HepG2 (cell line): ENCODE data around the gene ACAT2. TPM values are rescaled to one million over a fixed set of nuclear protein-coding genes. Genes with fewer than 3 reads are reported as not detected.
A peak's percentile ranks its signal among the peaks of the same experiment; 100 is the strongest.

Experiments
- ATAC-seq: fragments of 200-7000 bp; cut with Tn5 transposase; 3 replicates; pipeline ENCODE4 v1.9.1; 2020; ENCODE audit warnings: mild to moderate bottlenecking, moderate library complexity
- BruUV-seq: library from RNA; stranded (reverse); fragments of 400-500 nt; replicated peaks from 2 replicates; lab custom pipeline; 2021; lab: Mats Ljungman, UMichigan
- CTCF ChIA-PET: fragments of 300-600 bp; formaldehyde crosslinking; extraction: SDS; loops from one replicate; lab custom pipeline; 2021; ENCODE audit warnings: low total read pairs, inconsistent platforms, low intra/inter-chr PET ratio; lab: Yijun Ruan, JAX
- POLR2A ChIA-PET: fragments of 350-600 bp; sonication (Branson Sonifier 250); formaldehyde crosslinking; loops from one replicate; lab custom pipeline; 2020; ENCODE audit warnings: antibody characterized with exemption, inconsistent platforms; lab: Yijun Ruan, JAX
- DNase-seq: peaks from one replicate; pipeline ENCODE4 v3.0.0-alpha.2; 2015; ENCODE audit warnings: low spot score
- FAIRE-seq: peaks from 3 replicates; lab custom pipeline; 2011; peaks lifted over from hg19 to GRCh38; lab: Jason Lieb, UNC
- H2AFZ ChIP-seq: one replicate; pipeline ENCODE4 v1.6.1; 2011; ENCODE audit warnings: low read length, inconsistent platforms
- H3K27ac ChIP-seq: fragments of 300-600 bp; 3 replicates; pipeline ENCODE4 v1.8.0; 2011; ENCODE audit warnings: mixed run types, mild to moderate bottlenecking, mixed read lengths, low read length, inconsistent platforms; ENCODE audit not compliant: insufficient read depth; ENCODE audit errors: extremely low read length
- H3K27me3 ChIP-seq, 2 experiments: fragments of 200-600 bp in 1 of 2; 2 replicates in 1 of 2; 3 replicates in 1 of 2; pipeline versions ENCODE4 v1.6.0 to v1.8.0; 2011; ENCODE audit warnings: low read length in 2 of 2, mild to moderate bottlenecking in 2 of 2, moderate library complexity in 2 of 2, inconsistent platforms in 1 of 2; ENCODE audit not compliant: insufficient read depth in 2 of 2, control insufficient read depth in 1 of 2
- H3K36me3 ChIP-seq, 2 experiments: fragments of 200-600 bp in 1 of 2; replicated peaks in 1 of 2; 2 replicates in 1 of 2; 3 replicates in 1 of 2; pipeline versions ENCODE4 v1.5.1 to v1.8.0; 2011; ENCODE audit warnings: low read length in 2 of 2, inconsistent platforms in 1 of 2; ENCODE audit not compliant: insufficient read depth in 2 of 2, control insufficient read depth in 1 of 2
- H3K4me1 ChIP-seq: 2 replicates; pipeline ENCODE4 v1.5.1; 2012; ENCODE audit warnings: low read length, inconsistent platforms; ENCODE audit not compliant: insufficient read depth
- H3K4me2 ChIP-seq: 2 replicates; pipeline ENCODE4 v1.6.0; 2011; ENCODE audit warnings: low read depth, low read length, inconsistent platforms
- H3K4me3 ChIP-seq, 3 experiments: fragments of 200-600 bp in 1 of 3; sonication (generic), shearing (Covaris generic) in 1 of 3; replicated peaks in 1 of 3; 2 replicates each; pipeline ENCODE4 v1.5.1; 2011 to 2016; ENCODE audit warnings: low read length in 3 of 3, inconsistent platforms in 2 of 3, low read depth in 2 of 3, mild to moderate bottlenecking in 2 of 3, control low read depth in 1 of 3, mixed read lengths in 1 of 3; ENCODE audit not compliant: insufficient read depth in 1 of 3
- H3K79me2 ChIP-seq: one replicate; pipeline ENCODE4 v1.6.1; 2011; ENCODE audit warnings: low read length, inconsistent platforms; ENCODE audit not compliant: insufficient read depth
- H3K9ac ChIP-seq: 2 replicates; pipeline ENCODE4 v1.6.0; 2011; ENCODE audit warnings: mild to moderate bottlenecking, low read depth, low read length, inconsistent platforms; ENCODE audit not compliant: insufficient read depth
- H3K9me3 ChIP-seq: 2 replicates; pipeline ENCODE4 v1.5.1; 2012; ENCODE audit warnings: mild to moderate bottlenecking, low read length
- H4K20me1 ChIP-seq: 2 replicates; pipeline ENCODE4 v1.6.0; 2011; ENCODE audit warnings: inconsistent platforms, mild to moderate bottlenecking, low read length, moderate library complexity; ENCODE audit not compliant: insufficient read depth
- AHR ChIP-seq: IDR thresholded peaks from 2 replicates; pipeline ENCODE4 v1.6.1; 2018; ENCODE audit warnings: missing genetic modification reagents, missing compliant biosample characterization
- HCFC1 ChIP-seq: fragments of 150-350 bp; IDR thresholded peaks from 2 replicates; pipeline ENCODE4 v1.6.1; 2014; ENCODE audit warnings: low read depth, low read length
- HNRNPUL1 ChIP-seq: fragments of 200-400 bp; formaldehyde crosslinking; IDR thresholded peaks from 2 replicates; pipeline ENCODE4 v1.6.1; 2017; ENCODE audit warnings: low read depth, mild to moderate bottlenecking, low read length, moderate library complexity
- KAT7 ChIP-seq: IDR thresholded peaks from 2 replicates; pipeline ENCODE4 v1.6.1; 2018; ENCODE audit warnings: borderline replicate concordance, missing compliant biosample characterization
- KLF16 ChIP-seq, 2 experiments: sonication (generic) in 1 of 2; formaldehyde crosslinking in 1 of 2; IDR thresholded peaks; 2 replicates each; pipeline versions ENCODE4 v1.6.1 to v1.8.0; 2016 to 2023; ENCODE audit warnings: missing genetic modification reagents in 2 of 2, missing compliant biosample characterization in 1 of 2
- SAFB2 ChIP-seq: sonication (generic); formaldehyde crosslinking; IDR thresholded peaks from 2 replicates; pipeline ENCODE4 v1.5.1; 2020; ENCODE audit warnings: missing genetic modification reagents, low read depth, mild to moderate bottlenecking, borderline replicate concordance
- SNRNP70 ChIP-seq: fragments of 200-400 bp; formaldehyde crosslinking; IDR thresholded peaks from 2 replicates; pipeline ENCODE4 v1.6.1; 2017; ENCODE audit warnings: mild to moderate bottlenecking, low read depth, low read length, moderate library complexity
- TEF ChIP-seq: sonication (generic); formaldehyde crosslinking; IDR thresholded peaks from 2 replicates; pipeline ENCODE4 v1.5.0; 2020; ENCODE audit warnings: missing genetic modification reagents
- THAP9 ChIP-seq: sonication (generic); formaldehyde crosslinking; IDR thresholded peaks from 2 replicates; pipeline ENCODE4; 2020; ENCODE audit warnings: missing genetic modification reagents, mild to moderate bottlenecking, borderline replicate concordance
- ZEB1 ChIP-seq: IDR thresholded peaks from 2 replicates; pipeline ENCODE4 v1.6.1; 2012; ENCODE audit warnings: mild to moderate bottlenecking, low read depth, inconsistent platforms; ENCODE audit not compliant: insufficient replicate concordance
- ZFP36 ChIP-seq: fragments of 150-350 bp; IDR thresholded peaks from 2 replicates; pipeline ENCODE4 v1.6.1; 2018; ENCODE audit warnings: borderline replicate concordance, low read length, low read depth; ENCODE audit not compliant: partially characterized antibody
- ZNF253 ChIP-seq: sonication (generic); formaldehyde crosslinking; IDR thresholded peaks from 2 replicates; pipeline ENCODE4 v1.8.0; 2022; ENCODE audit warnings: mild to moderate bottlenecking, missing genetic modification reagents, borderline replicate concordance
- ZNF441 ChIP-seq: sonication (generic); formaldehyde crosslinking; IDR thresholded peaks from 2 replicates; pipeline ENCODE4 v1.7.0; 2021; ENCODE audit warnings: missing genetic modification reagents, borderline replicate concordance
- ZNF501 ChIP-seq: sonication (generic); formaldehyde crosslinking; IDR thresholded peaks from 2 replicates; pipeline ENCODE4 v1.5.1; 2020; ENCODE audit warnings: mild to moderate bottlenecking, moderate library complexity, missing genetic modification reagents
- ZNF510 ChIP-seq: sonication (generic); formaldehyde crosslinking; IDR thresholded peaks from 2 replicates; pipeline ENCODE4 v1.4.0; 2020; ENCODE audit warnings: low read depth, mild to moderate bottlenecking, missing genetic modification reagents
- ZNF547 ChIP-seq: sonication (generic); formaldehyde crosslinking; IDR thresholded peaks from 2 replicates; pipeline ENCODE4 v1.5.1; 2020; ENCODE audit warnings: mild to moderate bottlenecking, missing genetic modification reagents
- WGBS: methylation state at CpG from one replicate; pipeline ENCODE4 v1.1.6; 2017; ENCODE audit warnings: low lambda C conversion rate; 5-methylcytosine and 5-hydroxymethylcytosine counted together
- in situ Hi-C: cut with HindIII; loops from 2 replicates; pipeline ENCODE4 v1.10.0; 2017; ENCODE audit warnings: low pct_unique_long_range_greater_than_20kb; ENCODE audit not compliant: extremely low pct_ligation_motif_present
- intact Hi-C: fragments of 100-400 bp; cut with micrococcal nuclease; formaldehyde crosslinking; loops from one replicate; pipeline ENCODE4 v1.10.0; 2022; ENCODE audit not compliant: unreplicated experiment
- polyA plus RNA-seq, 8 experiments: library from polyadenylated mRNA; depleted of rRNA in 3 of 8; stranded (reverse) in 7 of 8; unstranded in 1 of 8; fragments of >200 nt; fragmentation: Illumina TruSeq in 4 of 8; extraction: Trizol in 4 of 8; gene quantifications; 2 replicates each; pipeline versions ENCODE4 v1.2.1 to v1.2.3, GENCODE V29; 2011 to 2016; ENCODE audit warnings: low read depth in 4 of 8, missing spikeins in 1 of 8, mixed read lengths in 1 of 8; ENCODE audit not compliant: insufficient read depth in 1 of 8
- total RNA-seq, 5 experiments: library from RNA; depleted of rRNA; stranded (reverse); fragments of >200 nt; fragmentation: Illumina TruSeq; extraction: Trizol; gene quantifications; 2 replicates each; pipeline ENCODE4 v1.2.3, GENCODE V29; 2016; ENCODE audit warnings: low read depth in 1 of 5

The ACAT2 gene
- total and polyA plus RNA-seq, 2 of the 13 experiments (the other 11 are each of a cell fraction or from before 2014, with no cell fraction given) = 121 to 534 TPM

- H3K36me3 ChIP-seq = peaks cover 0 to 4% of the 10 kb centered on the region in 2 experiments; a peak in 3 of 5 replicates
- POLR2A ChIA-PET = interaction anchor here (0.9 to 13.1 kb wide), 26 partner anchors 9 to 315 kb away, joined by 3 to 175 read pairs (median 5); partner anchors contain the start of genes ACAT2, MRPL18, SOD2 and TCP1
- H4K20me1 ChIP-seq = peaks cover 43% of the 10 kb centered on the region
- no peak within 1 kb of the TSS for H2AFZ ChIP-seq
- in situ Hi-C loops (loop anchor here (5.0 kb wide), 3 partner anchors 35 to 60 kb away; partner anchors contain the start of genes ACAT2, SOD2 and TCP1), intact Hi-C loops (loop anchor here (1.0 to 2.0 kb wide), 3 partner anchors 34 to 62 kb away; partner anchors contain the start of genes ACAT2, SOD2 and TCP1)
- H3K27me3 ChIP-seq = no peaks in the 10 kb centered on the region; a peak in 1 of 5 replicates
- DNase-seq (peak; percentile 95), FAIRE-seq (peak; percentile 12), ATAC-seq (peak; percentile 89)
- no peaks in the 10 kb centered on the region for H3K9me3 ChIP-seq
- peak within 1 kb of the TSS; percentile 99 for H3K9ac ChIP-seq
- H3K4me1 ChIP-seq = peaks cover 61% of the 10 kb centered on the region
- CTCF ChIA-PET = no interaction called here
- peak within 1 kb of the TSS; percentile 96 for H3K4me2 ChIP-seq
- H3K4me3 ChIP-seq = peak within 1 kb of the TSS; percentile 88 to 99 (median 97)
- peak within 1 kb of the TSS; percentile 99 for H3K27ac ChIP-seq
- 0% methylated on average over 28 of the region's 93 CpGs for WGBS
- peaks cover 92% of the 10 kb centered on the region for H3K79me2 ChIP-seq
- BruUV-seq = no TSS peak
- TF ChIP-seq SAFB2 (peak; percentile 96), SNRNP70 (no peak), HNRNPUL1 (peak; percentile 97; the same call in 1 of the 2 replicates), KAT7 (peak; percentile 100; the same call in 1 of the 2 replicates), ZNF501 (CRISPR knock-in tag) (peak; percentile 76; the same call in 1 of the 2 replicates), ZNF441 (peak; percentile 90), AHR (peak; percentile 94; the same call in 1 of the 2 replicates), HCFC1 (peak; percentile 52), KLF16 (CRISPR knock-in tag; IDR thresholded peaks at IDR 0.05) (peak; percentile 95 to 100), THAP9 (CRISPR knock-in tag) (peak; percentile 98), ZNF547 (CRISPR knock-in tag) (peak; percentile 99), ZEB1 (peak; percentile 99), ZNF253 (CRISPR knock-in tag) (peak; percentile 95), ZNF510 (peak; percentile 95), ZFP36 (peak; percentile 5), TEF (CRISPR knock-in tag) (peak; percentile 90; the same call in 1 of the 2 replicates)
These were observed 34.7 kb upstream of the ACAT2 start, which contains the start of gene WTAP for GRCh38 chr6:159726918-159727716. WTAP (plus strand) TSS chr6:159727506; CDS start chr6:159736266, 8,760 bp downstream.
